Activated naive CD8-positive, alpha-beta T cell treated with anti-CD3 and anti-CD28 coated beads, Interleukin-2, amount 10 ng/mL, durations not matched to agents 7 days and 5 days (primary cell): ENCODE results near the gene ABCB6. TPM values are rescaled to one million over a fixed set of nuclear protein-coding genes. Genes with fewer than 3 reads are reported as not detected.

Experiments
- ATAC-seq: fragments of 150-1000 bp; cut with Tn5 transposase; one replicate; pipeline ENCODE4 v1.10.0; 2021; ENCODE audit warnings: low read depth, moderate library complexity
- POLR2A ChIA-PET: fragments of 350-600 bp; sonication (Branson Sonifier 250); formaldehyde crosslinking; loops from one replicate; lab custom pipeline; 2021; ENCODE audit warnings: antibody characterized with exemption; lab: Charles Lee
- DNase-seq: peaks from one replicate; pipeline ENCODE4 v3.0.0; 2021
- H3K27ac Mint-ChIP-seq: one replicate; pipeline ENCODE4 v1.8.0; 2022; ENCODE audit warnings: mild to moderate bottlenecking, mixed read lengths
- H3K27me3 Mint-ChIP-seq: one replicate; pipeline ENCODE4 v1.8.0; 2022; ENCODE audit warnings: mild to moderate bottlenecking, moderate library complexity, mixed read lengths
- H3K36me3 Mint-ChIP-seq: one replicate; pipeline ENCODE4 v1.8.0; 2021; ENCODE audit warnings: mild to moderate bottlenecking, mixed read lengths
- H3K4me1 Mint-ChIP-seq: one replicate; pipeline ENCODE4 v1.8.0; 2021; ENCODE audit warnings: mixed read lengths
- H3K4me3 Mint-ChIP-seq: one replicate; pipeline ENCODE4 v1.8.0; 2022; ENCODE audit warnings: mild to moderate bottlenecking, moderate library complexity, mixed read lengths
- H3K9me3 Mint-ChIP-seq: one replicate; pipeline ENCODE4 v1.8.0; 2021; ENCODE audit warnings: mixed read lengths
- total RNA-seq, 2 experiments: library from RNA; stranded (reverse); gene quantifications; one replicate each; pipeline ENCODE4 v1.2.3, GENCODE V29; 2021

ABCB6 gene
- total RNA-seq, 2 experiments from 2014 or later, result 13.1 to 14.3 TPM

- POLR2A ChIA-PET, result interaction anchor here (1.2 to 5.5 kb wide), 16 partner anchors 8 to 69 kb away, joined by 3 to 83 read pairs (median 12); partner anchors contain the start of genes ABCB6, CNPPD1, DNAJB2 and GLB1L
- peak; percentile 59 for DNase-seq
- peak overlapping the region; percentile 90 for H3K4me3 Mint-ChIP-seq
- no peaks in the 10 kb centered on the region for H3K27me3 Mint-ChIP-seq
- ATAC-seq, result peak; percentile 11
- peaks cover 37% of the 10 kb centered on the region for H3K36me3 Mint-ChIP-seq
- no peaks in the 10 kb centered on the region for H3K9me3 Mint-ChIP-seq
- H3K27ac Mint-ChIP-seq, result peak overlapping the region; percentile 93
- peaks cover 37% of the 10 kb centered on the region for H3K4me1 Mint-ChIP-seq
Observed at GRCh38 chr2:219230059-219230540, 11.3 kb upstream of the ABCB6 start.

- peak within 1 kb of the TSS; percentile 90 for H3K4me3 Mint-ChIP-seq
- H3K27me3 Mint-ChIP-seq, result no peaks in the 10 kb centered on the region
- peaks cover 38% of the 10 kb centered on the region for H3K36me3 Mint-ChIP-seq
- POLR2A ChIA-PET, result interaction anchor here (1.2 to 5.5 kb wide), 16 partner anchors 8 to 70 kb away, joined by 3 to 83 read pairs (median 12); partner anchors contain the start of genes ABCB6, CNPPD1, DNAJB2 and GLB1L
- H3K4me1 Mint-ChIP-seq, result peaks cover 40% of the 10 kb centered on the region
- H3K9me3 Mint-ChIP-seq, result no peaks in the 10 kb centered on the region
- peak; percentile 94 for DNase-seq
- H3K27ac Mint-ChIP-seq, result peak within 1 kb of the TSS; percentile 93
- peak; percentile 95 for ATAC-seq
Observed at GRCh38 chr2:219229305-219230058, 10.7 kb upstream of the ABCB6 start, which contains the start of the genes ANKZF1 and ATG9A. Gene ANKZF1, plus strand, starts transcription at chr2:219229806. Its CDS starts 452 bp downstream, at chr2:219230258. Gene ATG9A, minus strand, starts transcription at chr2:219229636. Its CDS starts 1,612 bp downstream, at chr2:219228024.

- peak overlapping the region; percentile 90 for H3K4me3 Mint-ChIP-seq
- no peaks in the 10 kb centered on the region for H3K27me3 Mint-ChIP-seq
- H3K27ac Mint-ChIP-seq, result peak overlapping the region; percentile 65
- H3K9me3 Mint-ChIP-seq, result no peaks in the 10 kb centered on the region
- peaks cover 32% of the 10 kb centered on the region for H3K36me3 Mint-ChIP-seq
- ATAC-seq (no peak), DNase-seq (no peak)
- H3K4me1 Mint-ChIP-seq, result peaks cover 40% of the 10 kb centered on the region
- POLR2A ChIA-PET, result interaction anchor here (1.2 to 5.5 kb wide), 15 partner anchors 9 to 70 kb away, joined by 3 to 83 read pairs (median 12); partner anchors contain the start of genes ABCB6, CNPPD1, DNAJB2 and GLB1L
Observed at GRCh38 chr2:219228911-219229304, 10.2 kb upstream of the ABCB6 start.

GRCh38 chr2:219228041-219228910 lies 9.5 kb upstream of the ABCB6 start:
- DNase-seq (no peak), ATAC-seq (no peak)
- peaks cover 30% of the 10 kb centered on the region for H3K36me3 Mint-ChIP-seq
- peak overlapping the region; percentile 90 for H3K4me3 Mint-ChIP-seq
- H3K9me3 Mint-ChIP-seq, result no peaks in the 10 kb centered on the region
- POLR2A ChIA-PET, result interaction anchor here (0.8 to 5.5 kb wide), 14 partner anchors 10 to 71 kb away, joined by 3 to 83 read pairs (median 13); partner anchors contain the start of genes ABCB6, CNPPD1, DNAJB2 and GLB1L
- peaks cover 38% of the 10 kb centered on the region for H3K4me1 Mint-ChIP-seq
- H3K27ac Mint-ChIP-seq, result peak overlapping the region; percentile 65
- H3K27me3 Mint-ChIP-seq, result no peaks in the 10 kb centered on the region

GRCh38 chr2:219225350-219225749 lies 6.6 kb upstream of the ABCB6 start:
- Mint-ChIP-seq H3K9me3 (no peaks in the 10 kb centered on the region), H3K27ac (peak overlapping the region; percentile 6), H3K27me3 (no peaks in the 10 kb centered on the region), H3K4me3 (no peak overlapping the region), H3K36me3 (peaks cover 18% of the 10 kb centered on the region), H3K4me1 (peaks cover 23% of the 10 kb centered on the region)
- no peak for ATAC-seq
- POLR2A ChIA-PET, result no interaction called here
- DNase-seq, result no peak

- Mint-ChIP-seq H3K27me3 (no peaks in the 10 kb centered on the region), H3K4me3 (no peak overlapping the region), H3K9me3 (no peaks in the 10 kb centered on the region), H3K36me3 (peaks cover 21% of the 10 kb centered on the region), H3K27ac (no peak overlapping the region), H3K4me1 (peaks cover 25% of the 10 kb centered on the region)
- POLR2A ChIA-PET, result interaction anchor here (1.2 kb wide), 1 partner anchor 30 kb away, joined by 5 read pairs; the partner anchor contains the start of gene TUBA4A
- DNase-seq (no peak), ATAC-seq (no peak)
Observed at GRCh38 chr2:219223831-219224610, 5.3 kb upstream of the ABCB6 start.

- peaks cover 22% of the 10 kb centered on the region for H3K4me1 Mint-ChIP-seq
- H3K36me3 Mint-ChIP-seq, result peaks cover 21% of the 10 kb centered on the region
- H3K27ac Mint-ChIP-seq, result no peak overlapping the region
- H3K4me3 Mint-ChIP-seq, result no peak overlapping the region
- H3K9me3 Mint-ChIP-seq, result no peaks in the 10 kb centered on the region
- POLR2A ChIA-PET, result interaction anchor here (1.3 kb wide), 1 partner anchor 23 kb away, joined by 6 read pairs; the partner anchor contains the start of genes GLB1L and STK16
- no peaks in the 10 kb centered on the region for H3K27me3 Mint-ChIP-seq
- ATAC-seq (no peak), DNase-seq (no peak)
Observed at GRCh38 chr2:219221957-219222518, 3.3 kb upstream of the ABCB6 start.

GRCh38 chr2:219220652-219221402 lies 2.1 kb upstream of the ABCB6 start:
- no peak overlapping the region for H3K4me3 Mint-ChIP-seq
- no peaks in the 10 kb centered on the region for H3K9me3 Mint-ChIP-seq
- no peaks in the 10 kb centered on the region for H3K27me3 Mint-ChIP-seq
- H3K27ac Mint-ChIP-seq, result no peak overlapping the region
- POLR2A ChIA-PET, result interaction anchor here (1.3 kb wide), 1 partner anchor 24 kb away, joined by 6 read pairs; the partner anchor contains the start of genes GLB1L and STK16
- peaks cover 16% of the 10 kb centered on the region for H3K36me3 Mint-ChIP-seq
- ATAC-seq, result no peak
- peaks cover 17% of the 10 kb centered on the region for H3K4me1 Mint-ChIP-seq
- DNase-seq, result no peak

GRCh38 chr2:219219784-219220532 lies 1.2 kb upstream of the ABCB6 start:
- DNase-seq (no peak), ATAC-seq (no peak)
- peaks cover 15% of the 10 kb centered on the region for H3K36me3 Mint-ChIP-seq
- no peaks in the 10 kb centered on the region for H3K9me3 Mint-ChIP-seq
- no peak overlapping the region for H3K4me3 Mint-ChIP-seq
- H3K4me1 Mint-ChIP-seq, result peaks cover 13% of the 10 kb centered on the region
- POLR2A ChIA-PET, result interaction anchor here (1.1 to 3.7 kb wide), 7 partner anchors 9 to 59 kb away, joined by 3 to 34 read pairs (median 6); partner anchors contain the start of genes ANKZF1, ATG9A, CNPPD1 and DNAJB2
- no peaks in the 10 kb centered on the region for H3K27me3 Mint-ChIP-seq
- no peak overlapping the region for H3K27ac Mint-ChIP-seq

GRCh38 chr2:219218217-219218731 lies 484 bp downstream of the ABCB6 start:
- Mint-ChIP-seq H3K36me3 (peaks cover 15% of the 10 kb centered on the region), H3K9me3 (no peaks in the 10 kb centered on the region)
- POLR2A ChIA-PET, result interaction anchor here (0.9 to 3.7 kb wide), 10 partner anchors 11 to 61 kb away, joined by 3 to 34 read pairs (median 7); partner anchors contain the start of genes ANKZF1, ATG9A, CNPPD1 and DNAJB2

More at GRCh38 chr2:219218217-219218731, 484 bp downstream of the ABCB6 start:
- DNase-seq, result no peak
- Mint-ChIP-seq H3K4me1 (peaks cover 17% of the 10 kb centered on the region), H3K27me3 (no peaks in the 10 kb centered on the region), H3K27ac (peak overlapping the region; percentile 65), H3K4me3 (peak overlapping the region; percentile 82)
- ATAC-seq, result peak; percentile 39
